Effector memory CD8-positive, alpha-beta T cell (primary cell): ENCODE results near the gene NEUROD2.

Source experiments
- ATAC-seq: fragments of 150-1000 bp; cut with Tn5 transposase; replicated peaks from 2 replicates; pipeline ENCODE4 v1.10.0; 2021; ENCODE audit warnings: mild to moderate bottlenecking, moderate library complexity
- DNase-seq, 3 experiments: peaks; one replicate each; pipeline ENCODE4 v3.0.0; 2021
- H3K27ac Mint-ChIP-seq, 2 donors: one replicate each; pipeline ENCODE4 v1.8.0; 2022; ENCODE audit warnings: mild to moderate bottlenecking in 2 of 2, mixed read lengths in 2 of 2, moderate library complexity in 2 of 2
- H3K27me3 Mint-ChIP-seq, 2 donors: one replicate each; pipeline ENCODE4 v1.8.0; 2022; ENCODE audit warnings: mixed read lengths in 2 of 2
- H3K36me3 Mint-ChIP-seq: one replicate; pipeline ENCODE4 v1.8.0; 2022; ENCODE audit warnings: mild to moderate bottlenecking, moderate library complexity, mixed read lengths; ENCODE audit not compliant: insufficient read depth
- H3K4me1 Mint-ChIP-seq, 2 donors: one replicate each; pipeline ENCODE4 v1.8.0; 2022; ENCODE audit warnings: low read depth in 2 of 2, mixed read lengths in 2 of 2
- H3K4me3 Mint-ChIP-seq, 2 donors: one replicate each; pipeline ENCODE4 v1.8.0; 2022; ENCODE audit warnings: mild to moderate bottlenecking in 2 of 2, mixed read lengths in 2 of 2, moderate library complexity in 2 of 2
- H3K9me3 Mint-ChIP-seq, 2 donors: one replicate each; pipeline ENCODE4 v1.8.0; 2022; ENCODE audit warnings: mixed read lengths in 2 of 2

The NEUROD2 gene

DNA sequence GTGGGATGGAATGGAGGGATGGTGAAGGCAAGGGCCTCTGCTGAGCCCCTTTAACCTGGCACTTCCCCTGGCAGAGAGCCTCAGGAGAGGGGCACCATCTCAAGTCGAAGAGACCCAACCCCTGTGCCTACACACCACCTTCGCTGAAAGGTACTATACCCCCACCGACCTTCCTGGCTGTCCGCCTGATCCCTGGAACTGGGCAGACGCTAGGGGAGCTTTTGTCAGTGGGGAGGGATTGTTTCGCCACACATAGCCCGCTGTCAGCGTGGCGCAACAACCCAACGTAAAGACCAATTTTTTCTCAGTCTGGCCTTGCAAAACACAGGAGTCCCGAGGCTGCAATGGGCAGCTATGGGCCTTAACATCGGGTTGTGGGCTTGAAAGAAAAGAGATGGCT lies 22.2 kb upstream of the NEUROD2 start:
- Mint-ChIP-seq H3K27me3 (peaks cover 38 to 74% of the 10 kb centered on the region in 2 donors), H3K4me1 (peaks cover 6 to 9% of the 10 kb centered on the region in 2 donors), H3K4me3 (no peak overlapping the region), H3K27ac (no peak overlapping the region), H3K9me3 (no peaks in the 10 kb centered on the region), H3K36me3 (no peaks in the 10 kb centered on the region)
- no peak for DNase-seq
- no peak for ATAC-seq

DNA sequence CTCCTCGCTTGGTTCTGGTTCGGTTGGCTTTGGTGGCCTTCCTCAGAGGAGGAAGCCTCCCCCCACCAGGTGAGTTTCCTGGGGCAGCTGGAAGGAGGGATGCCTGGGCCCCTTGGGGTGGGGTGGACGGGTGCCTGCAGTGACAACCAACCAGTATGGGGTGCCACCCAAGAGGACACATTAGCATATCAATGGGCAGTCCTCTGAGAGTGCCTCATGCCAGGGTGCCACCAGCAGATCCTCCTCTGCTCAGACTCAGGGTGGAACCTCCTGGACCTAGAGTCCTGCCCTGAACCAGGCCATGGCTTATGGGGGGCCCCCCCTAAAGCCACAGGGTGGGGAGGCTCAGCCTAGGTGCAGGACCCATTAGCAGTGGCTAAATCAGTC lies 21.8 kb upstream of the NEUROD2 start:
- ATAC-seq (no peak), DNase-seq (no peak)
- Mint-ChIP-seq H3K27ac (no peak overlapping the region), H3K4me3 (no peak overlapping the region), H3K9me3 (no peaks in the 10 kb centered on the region), H3K4me1 (peaks cover 6 to 11% of the 10 kb centered on the region in 2 donors), H3K27me3 (peaks cover 38 to 78% of the 10 kb centered on the region in 2 donors), H3K36me3 (no peaks in the 10 kb centered on the region)

DNA sequence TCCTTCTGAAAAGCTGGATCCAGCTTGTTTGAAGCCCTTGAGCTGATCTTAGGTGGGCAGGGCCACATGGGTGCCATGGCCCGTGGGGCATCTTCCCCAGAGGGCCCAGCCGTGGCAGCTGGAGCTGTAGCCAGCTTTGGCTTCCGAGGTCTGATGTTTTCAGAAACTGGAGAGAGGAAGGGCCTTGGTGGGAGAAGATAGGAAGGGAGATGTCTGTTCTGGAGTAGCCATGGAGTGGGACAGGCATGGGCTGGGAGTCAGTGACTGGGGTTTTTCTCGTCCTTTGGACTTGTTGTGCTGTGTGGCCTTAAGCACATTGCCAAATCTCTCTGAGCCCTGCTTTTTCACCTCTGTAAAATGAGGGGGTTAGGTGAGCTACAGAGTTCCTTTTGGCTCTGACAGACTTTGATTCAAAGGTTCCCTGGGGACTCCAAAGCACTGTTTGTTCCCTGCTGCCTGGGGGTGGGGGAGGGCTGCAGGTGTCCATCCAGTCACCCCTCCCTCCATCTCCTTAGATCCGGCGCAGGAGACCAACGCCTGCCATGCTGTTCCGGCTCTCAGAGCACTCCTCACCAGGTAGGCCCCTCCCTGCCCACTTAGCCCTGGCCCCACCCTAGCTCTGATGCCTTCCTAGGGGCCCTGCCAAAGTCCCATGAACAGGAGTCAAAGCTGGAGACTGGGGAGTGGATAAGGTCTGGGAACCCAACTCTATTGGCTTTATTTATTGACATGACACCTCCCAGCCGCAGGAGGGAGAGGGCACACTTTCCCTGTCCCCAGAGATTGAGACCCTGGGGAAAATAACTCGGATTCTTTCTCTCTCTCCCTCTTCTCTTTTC lies 21.2 kb upstream of the NEUROD2 start:
- Mint-ChIP-seq H3K9me3 (no peaks in the 10 kb centered on the region), H3K36me3 (no peaks in the 10 kb centered on the region), H3K4me3 (no peak overlapping the region), H3K27me3 (peaks cover 38 to 79% of the 10 kb centered on the region in 2 donors), H3K4me1 (peaks cover 6 to 9% of the 10 kb centered on the region in 2 donors), H3K27ac (no peak overlapping the region)
- ATAC-seq (no peak), DNase-seq (no peak)

DNA sequence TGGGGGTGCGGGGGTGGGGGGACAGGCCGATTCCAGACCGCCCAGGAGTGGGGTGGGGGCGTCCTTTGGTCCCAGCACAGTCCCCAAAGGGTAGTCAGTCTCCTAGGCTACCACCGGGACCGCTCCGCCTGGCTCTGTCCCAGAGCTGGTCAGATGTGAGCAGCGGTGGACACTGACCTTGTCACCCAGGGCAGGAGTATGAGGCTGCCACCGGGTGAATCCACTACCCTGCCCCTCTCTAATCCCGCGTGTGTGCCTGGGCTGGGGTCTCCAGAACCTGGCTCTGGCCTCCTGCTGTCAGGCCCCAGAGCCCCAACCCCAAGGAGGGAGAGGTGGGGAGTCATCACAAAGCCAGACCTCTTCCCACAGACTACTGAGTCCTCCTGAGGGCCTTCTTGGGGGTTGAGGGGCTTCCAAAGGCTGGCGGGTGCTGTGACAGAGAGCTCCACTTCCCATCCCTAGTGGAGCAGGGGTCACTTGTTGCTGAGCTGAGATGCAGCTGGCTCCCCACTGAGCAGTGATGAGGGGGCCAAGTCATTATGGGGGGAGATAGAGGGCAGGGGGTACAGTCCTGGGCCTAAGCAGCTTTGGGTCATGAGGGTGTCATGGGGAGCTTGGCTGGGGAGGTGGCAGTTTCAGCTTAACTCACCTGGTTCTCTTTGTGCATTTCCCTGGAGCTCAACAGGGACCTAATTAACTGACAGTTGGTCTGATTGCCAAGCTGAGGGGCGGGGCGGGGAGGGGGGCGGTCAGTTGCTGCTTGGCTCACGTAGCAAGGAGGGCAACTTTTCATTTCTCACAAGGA lies 20.2 kb upstream of the NEUROD2 start:
- Mint-ChIP-seq H3K4me3 (peak overlapping the region; percentile 13 to 56), H3K27me3 (peaks cover 38 to 79% of the 10 kb centered on the region in 2 donors), H3K9me3 (no peaks in the 10 kb centered on the region), H3K4me1 (peaks cover 11 to 12% of the 10 kb centered on the region in 2 donors), H3K36me3 (peaks cover 3% of the 10 kb centered on the region), H3K27ac (no peak overlapping the region)
- DNase-seq (no peak), ATAC-seq (no peak)

DNA sequence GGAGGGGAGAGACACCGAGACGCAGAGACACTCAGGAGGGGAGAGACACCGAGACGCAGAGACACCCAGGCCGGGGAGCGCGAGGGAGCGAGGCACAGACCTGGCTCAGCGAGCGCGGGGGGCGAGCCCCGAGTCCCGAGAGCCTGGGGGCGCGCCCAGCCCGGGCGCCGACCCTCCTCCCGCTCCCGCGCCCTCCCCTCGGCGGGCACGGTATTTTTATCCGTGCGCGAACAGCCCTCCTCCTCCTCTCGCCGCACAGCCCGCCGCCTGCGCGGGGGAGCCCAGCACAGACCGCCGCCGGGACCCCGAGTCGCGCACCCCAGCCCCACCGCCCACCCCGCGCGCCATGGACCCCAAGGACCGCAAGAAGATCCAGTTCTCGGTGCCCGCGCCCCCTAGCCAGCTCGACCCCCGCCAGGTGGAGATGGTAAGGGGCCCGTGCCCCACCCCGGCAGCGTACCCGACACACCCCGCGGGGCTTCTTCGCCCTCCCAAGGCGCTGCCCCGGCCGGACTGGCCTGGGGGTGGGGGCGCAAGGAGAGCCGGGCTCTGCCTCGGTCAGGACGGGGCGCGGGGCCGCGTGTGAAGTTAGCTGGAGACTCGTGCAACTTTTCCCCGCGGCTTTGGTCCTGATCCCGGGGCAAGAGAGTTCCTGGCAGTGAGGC lies 19.5 kb upstream of the NEUROD2 start:
- Mint-ChIP-seq H3K36me3 (peaks cover 3% of the 10 kb centered on the region), H3K4me3 (peak overlapping the region; percentile 28 to 47), H3K27me3 (peaks cover 37 to 75% of the 10 kb centered on the region in 2 donors), H3K4me1 (peaks cover 16 to 19% of the 10 kb centered on the region in 2 donors), H3K9me3 (no peaks in the 10 kb centered on the region), H3K27ac (no peak overlapping the region)
- no peak for DNase-seq
- ATAC-seq = no peak

DNA sequence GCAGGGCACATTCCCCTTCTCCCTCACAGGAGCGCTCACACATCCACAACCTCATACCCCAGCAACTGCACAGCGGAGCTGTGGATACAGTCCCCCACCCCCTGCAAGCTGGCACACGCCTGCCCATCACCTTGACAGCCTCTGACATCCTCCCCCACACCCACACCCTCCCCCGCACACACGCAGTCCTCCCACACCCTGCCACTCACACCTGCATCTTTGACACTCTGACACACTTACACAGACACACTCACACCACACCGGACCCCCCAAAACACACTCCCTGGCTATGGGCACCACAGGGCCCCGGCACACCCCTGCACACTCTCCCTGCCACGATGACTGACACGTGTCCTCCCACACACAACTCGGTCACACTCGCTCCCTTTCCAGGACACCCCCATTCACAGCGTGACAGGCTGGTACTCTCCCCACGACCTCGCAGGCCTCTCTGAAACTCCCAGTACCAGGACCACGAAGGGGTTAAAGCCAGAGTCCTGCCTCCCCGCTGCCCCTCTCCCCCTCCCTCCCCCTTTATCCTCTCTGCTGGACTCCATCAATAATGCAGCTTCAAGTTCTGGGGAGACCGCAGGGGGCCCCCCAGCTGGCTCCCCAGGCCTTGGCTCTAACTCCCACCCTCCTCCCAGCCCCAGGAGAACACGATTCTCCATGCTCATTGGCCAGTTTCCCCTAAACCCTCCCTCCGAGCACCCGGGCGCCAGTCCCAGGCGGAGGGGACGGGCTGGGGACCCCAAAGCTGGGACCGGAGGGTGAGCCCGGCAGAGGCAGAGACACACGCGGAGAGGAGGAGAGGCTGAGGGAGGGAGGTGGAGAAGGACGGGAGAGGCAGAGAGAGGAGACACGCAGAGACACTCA lies 18.7 kb upstream of the NEUROD2 start, which contains the start of gene PPP1R1B:
Gene PPP1R1B (plus strand): TSS at position 782 of the 876 bp plus-strand sequence. CDS start 441 bp downstream, outside the sequence.
- no peak for ATAC-seq
- Mint-ChIP-seq H3K27ac (no peak within 1 kb of the TSS), H3K9me3 (no peaks in the 10 kb centered on the region), H3K36me3 (peaks cover 3% of the 10 kb centered on the region), H3K4me3 (peak within 1 kb of the TSS; percentile 47 to 56), H3K27me3 (peaks cover 29 to 68% of the 10 kb centered on the region in 2 donors), H3K4me1 (peaks cover 22 to 25% of the 10 kb centered on the region in 2 donors)
- DNase-seq = no peak

DNA sequence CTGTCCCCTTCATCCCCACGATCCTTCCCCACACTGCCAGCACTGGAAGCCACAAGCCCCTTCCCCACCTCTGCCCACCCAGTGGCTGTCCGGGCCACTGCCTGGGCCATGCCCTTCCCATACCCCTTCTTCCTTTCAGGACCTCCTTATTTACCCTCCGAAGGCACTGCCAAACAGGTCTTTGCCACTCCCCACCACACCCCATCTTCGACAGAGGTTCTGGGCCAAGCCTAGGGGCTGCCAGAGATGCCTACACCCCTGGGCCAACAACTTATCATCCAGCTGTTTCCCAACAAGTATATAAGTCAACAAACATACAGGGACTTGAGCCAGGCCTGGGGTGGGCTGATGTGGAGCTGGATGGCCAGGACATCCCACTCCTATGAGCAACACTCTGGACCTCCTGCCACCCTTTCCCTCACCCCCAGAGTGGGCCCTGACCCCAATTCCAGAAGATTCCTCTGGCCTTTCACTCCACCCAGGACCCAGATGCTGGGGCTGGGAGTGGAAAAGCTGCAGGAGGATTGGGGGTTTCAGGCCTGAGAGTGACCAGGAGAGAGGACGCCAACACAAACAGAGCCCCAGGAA lies 17.6 kb upstream of the NEUROD2 start:
- H3K9me3 Mint-ChIP-seq = no peaks in the 10 kb centered on the region
- H3K27me3 Mint-ChIP-seq = peaks cover 23 to 57% of the 10 kb centered on the region in 2 donors
- H3K36me3 Mint-ChIP-seq = peaks cover 3% of the 10 kb centered on the region
- DNase-seq (no peak), ATAC-seq (no peak)
- peaks cover 22 to 25% of the 10 kb centered on the region in 2 donors for H3K4me1 Mint-ChIP-seq
- H3K4me3 Mint-ChIP-seq = peak overlapping the region in 1 of 2 donors; percentile 38
- peak overlapping the region in 1 of 2 donors; percentile 54 for H3K27ac Mint-ChIP-seq

DNA sequence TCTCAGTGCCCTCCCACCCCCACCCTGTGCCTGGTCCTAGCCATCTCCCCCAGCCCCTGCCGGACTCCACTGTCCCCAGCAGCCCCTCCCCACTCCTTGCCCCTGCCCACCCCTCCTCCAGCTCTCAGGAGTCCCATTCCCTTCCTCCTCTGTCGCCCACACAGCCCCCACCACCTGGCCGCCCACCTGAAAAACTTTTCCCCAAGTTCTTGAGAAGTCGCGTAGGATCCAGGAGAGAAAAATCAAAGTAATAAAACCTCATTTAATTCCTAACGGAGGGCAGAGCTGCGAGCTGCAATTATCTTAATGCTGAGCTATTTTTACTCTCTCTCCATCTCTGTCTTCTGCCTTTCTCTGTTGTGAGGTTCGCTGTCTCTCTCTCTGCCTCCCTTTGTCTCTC lies 16.6 kb upstream of the NEUROD2 start:
- H3K4me3 Mint-ChIP-seq = no peak overlapping the region
- H3K4me1 Mint-ChIP-seq = peaks cover 22 to 25% of the 10 kb centered on the region in 2 donors
- ATAC-seq = no peak
- no peak for DNase-seq
- no peaks in the 10 kb centered on the region for H3K9me3 Mint-ChIP-seq
- H3K27ac Mint-ChIP-seq = peak overlapping the region in 1 of 2 donors; percentile 7
- peaks cover 23 to 47% of the 10 kb centered on the region in 2 donors for H3K27me3 Mint-ChIP-seq
- H3K36me3 Mint-ChIP-seq = peaks cover 3% of the 10 kb centered on the region

DNA sequence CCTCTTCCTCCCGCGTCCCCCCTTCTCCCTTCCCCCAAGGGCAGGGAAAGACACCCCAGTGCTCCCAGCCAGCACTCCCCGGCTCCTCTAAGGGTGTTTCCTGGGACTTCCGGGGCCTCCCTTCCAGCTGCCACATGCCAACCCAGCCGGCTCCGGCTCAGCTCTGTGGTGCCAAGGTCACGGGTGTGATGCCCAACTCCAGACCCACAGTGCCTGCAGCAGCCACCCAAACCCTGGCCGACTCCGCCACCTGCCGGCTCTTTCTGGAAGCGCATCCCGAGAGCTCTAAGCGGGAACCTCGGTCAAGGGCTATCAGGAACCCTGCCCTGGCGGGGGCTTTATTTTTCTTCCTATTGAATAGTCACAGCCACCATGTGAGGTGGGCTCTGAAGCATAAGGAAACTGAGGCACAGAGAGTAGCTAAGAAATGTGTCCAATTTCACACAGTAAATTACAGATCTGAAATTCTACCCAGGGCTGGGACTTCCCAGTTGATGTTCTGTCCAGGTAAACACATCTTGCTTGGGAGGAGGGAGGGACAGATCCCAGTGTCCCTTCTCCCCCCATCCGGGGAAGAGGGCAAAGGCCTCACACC lies 15.7 kb upstream of the NEUROD2 start:
- DNase-seq (peak; percentile 88 to 92 (median 88)), ATAC-seq (peak; percentile 64)
- no peaks in the 10 kb centered on the region for H3K9me3 Mint-ChIP-seq
- H3K27me3 Mint-ChIP-seq = peaks cover 18 to 38% of the 10 kb centered on the region in 2 donors
- peak overlapping the region in 1 of 2 donors; percentile 64 for H3K4me3 Mint-ChIP-seq
- H3K4me1 Mint-ChIP-seq = peaks cover 24 to 27% of the 10 kb centered on the region in 2 donors
- H3K27ac Mint-ChIP-seq = no peak overlapping the region
- peaks cover 3% of the 10 kb centered on the region for H3K36me3 Mint-ChIP-seq

DNA sequence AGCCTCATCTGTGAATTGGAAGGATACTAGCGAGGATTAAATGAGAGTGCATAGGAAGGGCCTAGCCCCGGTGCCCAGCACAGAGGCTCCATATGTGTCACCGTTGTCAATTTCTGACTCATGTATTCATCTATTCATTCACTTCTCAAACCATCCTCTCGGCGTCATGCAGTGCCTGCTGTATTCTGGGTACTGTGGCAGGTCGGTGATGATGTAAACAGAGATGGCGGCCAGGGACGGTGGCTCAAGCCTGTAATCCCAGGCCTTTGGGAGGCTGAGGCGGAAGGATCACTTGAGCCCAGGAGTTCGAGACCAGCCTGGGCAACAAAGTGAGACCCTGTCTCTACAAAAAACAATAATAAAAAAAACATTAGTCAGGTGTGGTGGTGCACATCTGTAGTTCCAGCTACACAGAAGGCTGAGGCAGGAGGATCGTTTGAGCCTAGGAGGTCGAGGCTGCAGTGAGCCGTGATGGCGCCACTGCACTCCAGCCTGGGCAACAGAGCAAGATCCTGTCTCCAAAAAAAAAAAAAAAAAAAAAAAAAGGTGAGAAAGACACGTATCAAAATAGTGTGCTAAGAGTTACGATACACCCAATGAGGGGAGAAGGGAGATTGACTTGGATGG lies 14.8 kb upstream of the NEUROD2 start:
- H3K36me3 Mint-ChIP-seq = peaks cover 3% of the 10 kb centered on the region
- peaks cover 27 to 31% of the 10 kb centered on the region in 2 donors for H3K4me1 Mint-ChIP-seq
- no peaks in the 10 kb centered on the region for H3K9me3 Mint-ChIP-seq
- peak overlapping the region; percentile 77 to 84 for H3K4me3 Mint-ChIP-seq
- DNase-seq = peak in 2 of 3 experiments; percentile 40 to 41
- H3K27me3 Mint-ChIP-seq = peaks cover 11 to 29% of the 10 kb centered on the region in 2 donors
- ATAC-seq = peak; percentile 65
- peak overlapping the region; percentile 88 to 93 for H3K27ac Mint-ChIP-seq

DNA sequence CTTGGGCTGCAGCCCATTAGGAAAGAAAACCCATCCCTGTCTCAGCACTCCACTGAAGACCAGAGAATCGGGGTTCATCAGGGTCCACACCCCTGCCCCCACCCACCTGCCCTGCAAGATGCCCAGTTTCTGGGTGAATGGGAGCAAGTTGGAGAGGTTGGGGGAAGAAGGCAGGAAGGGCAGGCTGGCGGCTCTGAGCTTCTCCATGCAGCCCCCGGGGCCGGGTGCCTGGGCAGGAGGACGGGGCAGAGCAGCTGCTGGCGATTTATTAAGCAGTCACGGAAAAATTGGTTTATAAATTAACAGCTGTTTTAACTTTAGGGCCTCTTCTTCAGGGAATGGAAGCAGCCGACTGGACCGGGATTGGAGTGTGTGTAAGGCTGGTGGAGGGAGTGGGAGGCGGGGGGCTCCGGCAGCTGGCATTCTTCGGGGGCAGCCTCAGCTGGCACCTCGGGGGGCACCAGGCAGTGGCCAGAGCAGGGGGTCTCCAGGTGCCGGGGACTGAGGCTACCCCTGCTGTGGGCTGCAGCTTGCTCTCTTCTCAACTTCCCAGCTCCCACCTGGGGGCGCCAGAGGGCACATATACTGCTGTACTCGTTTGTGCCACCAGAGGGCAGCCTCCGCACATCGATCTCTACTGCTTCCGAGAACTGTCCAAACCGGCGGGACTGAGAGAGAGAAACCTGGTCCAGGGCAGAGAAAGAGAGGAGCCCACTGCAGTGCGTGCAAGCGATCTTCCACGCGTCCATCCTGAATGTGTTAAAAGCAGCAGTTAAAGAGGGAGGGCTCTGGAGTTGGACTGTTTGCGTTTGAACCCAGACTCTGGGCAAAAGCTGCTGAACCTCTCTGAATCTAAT lies 14.0 kb upstream of the NEUROD2 start:
- peak; percentile 87 to 97 (median 92) for DNase-seq
- Mint-ChIP-seq H3K4me1 (peaks cover 26 to 31% of the 10 kb centered on the region in 2 donors), H3K27me3 (peaks cover 10 to 23% of the 10 kb centered on the region in 2 donors), H3K4me3 (peak overlapping the region; percentile 77 to 84), H3K36me3 (peaks cover 3% of the 10 kb centered on the region), H3K9me3 (no peaks in the 10 kb centered on the region), H3K27ac (peak overlapping the region; percentile 88 to 93)
- peak; percentile 74 for ATAC-seq
